GM12874 (cell line): ENCODE results near the gene CPXM2.

Experiments used
- TF ChIP-seq, protein P1 (sequence below): IDR thresholded peaks from 2 replicates; pipeline ENCODE4 v1.5.1; 2011; ENCODE audit warnings: low read depth, mild to moderate bottlenecking, control low read depth, low read length, moderate library complexity; ENCODE audit not compliant: insufficient read depth

Gene CPXM2

DNA sequence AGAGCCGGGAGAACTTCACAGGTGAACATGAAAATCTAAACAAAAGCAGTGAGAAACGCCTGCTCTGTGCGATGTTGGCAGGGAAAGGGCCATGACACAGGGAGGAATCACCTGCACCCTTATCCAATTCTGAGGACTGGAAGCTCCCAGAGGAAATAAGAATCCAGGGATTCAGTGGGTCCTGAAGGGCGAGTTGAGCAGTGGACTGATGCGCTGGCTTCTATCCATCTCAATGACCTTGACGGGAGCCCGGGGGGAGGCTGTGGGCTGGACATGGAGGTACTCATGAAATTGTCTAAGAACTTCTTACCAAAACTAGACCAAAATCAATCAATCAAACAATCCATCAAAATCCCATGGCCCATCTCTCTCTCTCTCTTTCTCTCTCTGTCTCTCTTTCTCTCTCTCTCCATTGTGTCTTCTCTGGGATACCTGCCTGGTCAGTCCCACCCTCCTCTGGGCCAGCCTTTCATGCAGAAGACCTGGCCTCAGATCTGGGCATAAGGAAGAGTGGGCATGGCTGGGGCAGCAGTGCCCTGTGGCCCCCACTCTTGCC lies 7.2 kb downstream of the CPXM2 start:
- TF ChIP-seq, protein P1, sequence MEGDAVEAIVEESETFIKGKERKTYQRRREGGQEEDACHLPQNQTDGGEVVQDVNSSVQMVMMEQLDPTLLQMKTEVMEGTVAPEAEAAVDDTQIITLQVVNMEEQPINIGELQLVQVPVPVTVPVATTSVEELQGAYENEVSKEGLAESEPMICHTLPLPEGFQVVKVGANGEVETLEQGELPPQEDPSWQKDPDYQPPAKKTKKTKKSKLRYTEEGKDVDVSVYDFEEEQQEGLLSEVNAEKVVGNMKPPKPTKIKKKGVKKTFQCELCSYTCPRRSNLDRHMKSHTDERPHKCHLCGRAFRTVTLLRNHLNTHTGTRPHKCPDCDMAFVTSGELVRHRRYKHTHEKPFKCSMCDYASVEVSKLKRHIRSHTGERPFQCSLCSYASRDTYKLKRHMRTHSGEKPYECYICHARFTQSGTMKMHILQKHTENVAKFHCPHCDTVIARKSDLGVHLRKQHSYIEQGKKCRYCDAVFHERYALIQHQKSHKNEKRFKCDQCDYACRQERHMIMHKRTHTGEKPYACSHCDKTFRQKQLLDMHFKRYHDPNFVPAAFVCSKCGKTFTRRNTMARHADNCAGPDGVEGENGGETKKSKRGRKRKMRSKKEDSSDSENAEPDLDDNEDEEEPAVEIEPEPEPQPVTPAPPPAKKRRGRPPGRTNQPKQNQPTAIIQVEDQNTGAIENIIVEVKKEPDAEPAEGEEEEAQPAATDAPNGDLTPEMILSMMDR, result no peak

DNA sequence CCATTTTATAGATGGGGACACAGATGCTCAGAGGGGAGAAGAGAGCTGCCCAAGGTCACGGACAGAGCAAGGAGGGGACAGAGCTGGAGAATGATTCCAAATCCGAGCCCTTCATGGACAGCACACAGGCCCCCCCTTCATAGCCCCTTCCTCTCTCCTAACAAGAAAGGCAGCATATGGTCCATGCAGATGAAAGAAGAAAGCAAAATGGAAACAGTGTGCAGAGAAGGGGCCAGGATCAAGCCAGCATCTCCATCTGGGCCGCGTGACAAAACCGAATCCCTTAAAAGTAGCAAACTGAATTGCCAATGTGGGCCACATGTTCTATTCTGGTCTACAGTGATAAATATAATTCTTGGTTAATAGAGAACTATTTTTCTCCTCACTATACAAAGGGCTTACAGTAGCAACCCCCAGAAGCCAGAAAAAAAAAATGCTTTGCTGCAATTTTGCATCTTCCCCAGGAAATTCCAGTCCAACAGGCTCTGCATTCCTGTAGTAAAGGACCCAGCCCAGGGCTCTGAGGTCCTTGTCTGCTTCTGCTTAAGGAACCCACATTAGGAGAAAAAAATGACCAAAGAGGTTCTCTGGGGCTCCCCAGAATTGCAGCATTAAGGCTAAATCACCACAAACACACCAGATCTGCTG lies 7.8 kb downstream of the CPXM2 start:
- TF ChIP-seq, protein P1, result no peak

DNA sequence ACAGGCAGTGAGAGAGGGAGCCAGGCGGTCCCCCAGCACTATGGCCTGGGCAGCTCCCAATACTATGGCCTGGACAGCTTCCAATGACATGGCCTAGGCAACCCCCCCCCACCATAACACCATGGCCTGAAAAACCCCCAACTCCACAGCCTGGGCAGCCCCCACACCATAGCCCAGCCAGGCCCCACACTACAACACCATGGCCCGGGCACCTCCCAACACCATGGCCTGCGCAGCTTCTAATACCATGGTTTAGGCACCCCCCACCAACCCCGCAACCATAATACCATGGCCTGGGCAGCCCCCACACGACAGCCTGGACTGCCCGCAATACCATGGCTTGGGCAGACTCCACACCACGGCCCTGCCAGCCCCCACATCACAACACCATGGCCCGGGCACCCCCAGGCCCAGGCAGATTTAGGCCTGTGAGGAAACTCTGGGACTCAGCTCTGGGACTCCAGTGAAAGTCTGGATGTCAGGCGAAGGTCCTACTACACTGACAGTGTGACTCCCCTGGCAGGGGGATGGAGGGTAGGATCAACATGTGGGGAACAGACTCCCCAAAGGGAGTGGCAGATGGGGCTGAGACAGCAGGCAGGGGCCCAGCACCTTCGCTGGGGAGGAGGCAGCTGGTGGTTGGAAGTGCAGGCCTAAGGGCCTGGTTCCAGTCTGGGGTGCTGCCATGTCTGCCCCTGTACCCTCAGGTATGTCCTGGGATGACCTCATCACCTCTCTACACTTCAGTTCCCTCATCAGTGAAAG lies 8.7 kb downstream of the CPXM2 start:
- TF ChIP-seq, protein P1, result no peak

DNA sequence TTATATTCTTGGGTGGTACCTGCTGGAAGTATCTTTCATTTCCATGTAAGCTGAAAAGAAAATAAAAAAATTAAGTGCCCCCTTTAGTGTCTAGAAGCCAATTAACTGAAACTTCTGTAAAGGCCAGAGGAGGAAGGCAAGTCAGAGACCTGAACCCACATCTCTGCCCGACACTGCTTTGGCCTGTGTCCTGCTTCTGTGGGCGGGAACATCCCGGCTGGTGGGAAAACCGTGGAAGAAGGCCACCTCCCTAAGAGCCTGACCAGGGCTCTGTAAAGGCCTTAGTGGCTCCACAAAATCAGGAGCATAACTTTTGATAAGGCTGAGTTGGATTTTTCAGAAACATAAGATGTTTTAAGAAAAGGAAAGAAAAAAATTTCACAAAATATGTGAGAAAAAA lies 9.4 kb downstream of the CPXM2 start:
- TF ChIP-seq, protein P1, result no peak

DNA sequence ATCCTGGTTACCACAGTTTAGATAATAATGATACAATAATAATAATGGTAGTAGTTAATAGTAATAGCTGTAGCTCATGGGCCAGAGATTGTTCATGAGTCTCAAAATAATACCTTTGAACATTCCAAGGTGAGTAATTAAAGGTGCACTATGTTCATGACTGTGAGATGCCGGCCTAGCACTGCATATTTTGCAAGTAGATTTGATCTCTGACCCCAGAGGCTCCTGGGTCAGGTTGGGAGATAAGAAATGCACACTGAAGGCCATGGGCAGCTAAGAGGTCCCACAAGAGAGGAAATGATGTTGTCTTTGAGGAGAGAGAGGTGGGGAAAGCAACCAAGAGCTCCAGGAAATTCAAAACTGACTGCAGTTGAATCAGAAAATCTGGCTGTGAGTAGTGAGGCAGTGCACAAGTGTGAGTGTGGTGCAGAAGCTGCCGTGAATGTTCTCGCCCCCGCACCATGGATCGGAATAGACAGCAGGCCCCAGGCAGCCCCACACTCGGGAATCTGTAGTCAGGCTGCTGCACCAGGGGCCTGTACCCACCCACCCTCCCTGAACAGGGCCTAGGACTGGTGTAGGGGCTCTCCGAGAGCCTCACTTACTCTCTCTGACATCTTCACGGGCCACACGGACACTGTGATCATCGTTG lies 11.9 kb downstream of the CPXM2 start:
- TF ChIP-seq, protein P1, result no peak

DNA sequence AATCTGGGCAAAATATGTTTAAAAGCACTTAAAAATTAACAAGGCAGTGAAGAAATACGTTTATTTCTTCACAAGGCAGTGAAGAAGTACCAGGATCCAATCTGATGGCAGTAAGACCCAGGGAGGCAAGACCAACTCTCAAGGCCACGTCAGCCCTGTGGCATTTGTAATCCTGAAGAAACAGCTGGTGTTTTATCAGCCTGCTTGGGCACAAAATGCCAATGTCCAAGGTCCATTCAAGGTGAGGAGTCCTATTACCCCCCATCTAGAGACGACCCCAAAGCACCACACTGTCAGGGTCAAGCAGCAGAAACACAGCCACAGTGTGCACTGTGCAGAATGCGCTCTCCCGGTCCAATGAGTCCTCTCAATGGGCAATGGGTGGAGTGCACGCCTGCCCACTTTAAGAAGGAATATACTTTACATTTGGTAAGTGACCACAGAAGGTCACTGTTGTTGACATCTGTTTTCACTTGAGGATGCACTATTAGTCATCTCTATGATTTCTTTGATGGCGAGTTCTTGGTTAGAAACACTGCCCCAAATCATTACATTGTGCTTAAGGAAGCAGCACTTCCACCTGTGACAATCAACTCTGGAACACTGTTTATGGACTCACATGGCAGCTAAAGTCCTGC lies 12.8 kb downstream of the CPXM2 start:
- TF ChIP-seq, protein P1, result no peak

DNA sequence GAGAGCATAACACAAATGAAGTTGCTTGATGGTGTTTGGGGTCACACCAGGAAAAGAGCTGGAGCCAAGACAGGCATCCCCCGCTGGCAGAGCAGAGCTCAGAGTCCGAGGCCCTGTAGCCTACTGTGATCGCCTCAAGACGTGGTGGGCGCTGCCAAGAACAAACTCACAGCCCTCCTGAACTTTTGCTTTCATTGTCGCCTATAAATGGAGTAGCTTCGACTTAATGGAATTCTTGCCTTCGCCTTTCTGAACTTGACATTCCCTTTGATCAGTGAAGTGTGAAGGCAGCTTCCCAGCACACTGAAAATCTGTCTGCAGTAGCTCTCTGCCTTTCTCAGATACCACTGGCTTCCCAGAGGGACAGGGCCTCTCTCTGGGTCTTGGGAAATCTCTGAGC lies 21.3 kb downstream of the CPXM2 start:
- TF ChIP-seq, protein P1, result no peak
